ENCODE data around the gene ZCCHC7.
"Not testable (repeated sequence)": the region's sequence is repeated elsewhere in the genome, so short reads cannot be mapped to it uniquely, and the experiment has no call there.

Gene ZCCHC7

GRCh38 chr9:37255187-37255586, 134.8 kb downstream of the ZCCHC7 start:
- no peak for DNase-seq (ENCODE audit: low read depth)

- no peak for DNase-seq (ENCODE audit: low read depth)
Measured at GRCh38 chr9:37255944-37256862, 135.8 kb downstream of the ZCCHC7 start.

GRCh38 chr9:37259951-37260350, 139.6 kb downstream of the ZCCHC7 start:
- no peak for DNase-seq (ENCODE audit: low read depth)

- DNase-seq (ENCODE audit: low read depth): peak; percentile 43
Measured at GRCh38 chr9:37262410-37262809, 142.0 kb downstream of the ZCCHC7 start.

- DNase-seq (ENCODE audit: low read depth): no peak
Measured at GRCh38 chr9:37264539-37264938, 144.2 kb downstream of the ZCCHC7 start.

GRCh38 chr9:37266630-37267029, 146.3 kb downstream of the ZCCHC7 start:
- DNase-seq (ENCODE audit: low read depth): no peak

- DNase-seq (ENCODE audit: low read depth): no peak
Measured at GRCh38 chr9:37269221-37269620, 148.8 kb downstream of the ZCCHC7 start.

- peak; percentile 16 for DNase-seq (ENCODE audit: low read depth)
Measured at GRCh38 chr9:37271679-37272078, 151.3 kb downstream of the ZCCHC7 start.

- DNase-seq (ENCODE audit: low read depth): no peak
Measured at GRCh38 chr9:37273595-37273994, 153.2 kb downstream of the ZCCHC7 start.

- no peak for DNase-seq (ENCODE audit: low read depth)
Measured at GRCh38 chr9:37281541-37281940, 161.2 kb downstream of the ZCCHC7 start.

- peak; percentile 79 for DNase-seq (ENCODE audit: low read depth)
Measured at GRCh38 chr9:37283730-37284325, 163.5 kb downstream of the ZCCHC7 start.

GRCh38 chr9:37284636-37285035, 164.3 kb downstream of the ZCCHC7 start:
- peak; percentile 7 for DNase-seq (ENCODE audit: low read depth)

GRCh38 chr9:37286530-37287175, 166.3 kb downstream of the ZCCHC7 start:
- DNase-seq (ENCODE audit: low read depth): no peak

- DNase-seq (ENCODE audit: low read depth): no peak
Measured at GRCh38 chr9:37287317-37287716, 166.9 kb downstream of the ZCCHC7 start.

- DNase-seq (ENCODE audit: low read depth): no peak
Measured at GRCh38 chr9:37289631-37290030, 169.3 kb downstream of the ZCCHC7 start.

- no peak for DNase-seq (ENCODE audit: low read depth)
Measured at GRCh38 chr9:37290366-37290939, 170.1 kb downstream of the ZCCHC7 start.

- peak; percentile 87 for DNase-seq (ENCODE audit: low read depth)
Measured at GRCh38 chr9:37290940-37291485, 170.6 kb downstream of the ZCCHC7 start.

GRCh38 chr9:37291612-37292238, 171.4 kb downstream of the ZCCHC7 start:
- DNase-seq (ENCODE audit: low read depth): not testable (repeated sequence)

GRCh38 chr9:37292896-37293295, 172.5 kb downstream of the ZCCHC7 start:
- no peak for DNase-seq (ENCODE audit: low read depth)

- DNase-seq (ENCODE audit: low read depth): peak; percentile 48
Measured at GRCh38 chr9:37293664-37294524, 173.5 kb downstream of the ZCCHC7 start.

- no peak for DNase-seq (ENCODE audit: low read depth)
Measured at GRCh38 chr9:37295178-37295577, 174.8 kb downstream of the ZCCHC7 start.

All from EH (cell line).